GM23338 (cell line): Measurements from ENCODE around the gene BLOC1S1. TPM values are rescaled to one million over a fixed set of nuclear protein-coding genes. Genes with fewer than 3 reads are reported as not detected.

Experiments used
- ATAC-seq: fragments of 200-7000 bp; cut with Tn5 transposase; 3 replicates; pipeline ENCODE4 v1.9.1; 2020
- DNase-seq: peaks from one replicate; pipeline ENCODE4 v3.0.0-alpha.2; 2015; ENCODE audit warnings: low spot score
- H2AFZ ChIP-seq: fragments of 200-600 bp; sonication (generic); 2 replicates; pipeline ENCODE4 v1.8.0; 2016; ENCODE audit warnings: antibody characterized with exemption, mild to moderate bottlenecking, moderate library complexity
- H3F3A ChIP-seq: fragments of 200-600 bp; sonication (generic); replicated peaks from 2 replicates; pipeline ENCODE4 v1.8.0; 2017; ENCODE audit warnings: antibody characterized with exemption, mixed run types, low read depth
- H3K27ac ChIP-seq: fragments of 200-600 bp; sonication (generic); 2 replicates; pipeline ENCODE4 v1.6.1; 2016; ENCODE audit warnings: low read depth
- H3K27me3 ChIP-seq: fragments of 200-600 bp; sonication (generic); 2 replicates; pipeline ENCODE4 v1.8.0; 2016; ENCODE audit warnings: mild to moderate bottlenecking, mixed run types, moderate library complexity; ENCODE audit not compliant: insufficient read depth
- H3K36me3 ChIP-seq: fragments of 200-600 bp; sonication (generic); 2 replicates; pipeline ENCODE4 v1.8.0; 2016; ENCODE audit warnings: mild to moderate bottlenecking; ENCODE audit not compliant: insufficient read depth
- H3K4me1 ChIP-seq: fragments of 200-600 bp; sonication (generic); 2 replicates; pipeline ENCODE4 v1.8.0; 2016; ENCODE audit warnings: mild to moderate bottlenecking, moderate library complexity; ENCODE audit not compliant: insufficient read depth
- H3K4me2 ChIP-seq: fragments of 200-600 bp; sonication (generic); 2 replicates; pipeline ENCODE4 v1.7.1; 2017; ENCODE audit warnings: mixed run types
- H3K4me3 ChIP-seq: fragments of 200-600 bp; sonication (generic); 2 replicates; pipeline ENCODE4 v1.6.1; 2016; ENCODE audit warnings: mixed run types
- H3K79me2 ChIP-seq: fragments of 200-600 bp; sonication (generic); replicated peaks from 2 replicates; pipeline ENCODE4 v1.8.0; 2017; ENCODE audit warnings: mild to moderate bottlenecking; ENCODE audit not compliant: insufficient read depth
- H3K9me2 ChIP-seq: fragments of 200-600 bp; sonication (generic); 2 replicates; pipeline ENCODE4 v1.8.0; 2017; ENCODE audit not compliant: insufficient read depth
- H4K20me1 ChIP-seq: fragments of 200-600 bp; sonication (generic); replicated peaks from 2 replicates; pipeline ENCODE4 v1.8.0; 2017; ENCODE audit warnings: mild to moderate bottlenecking; ENCODE audit not compliant: insufficient read depth
- H3K27ac Mint-ChIP-seq: 2 replicates; pipeline ENCODE4 v1.8.0; 2020; ENCODE audit warnings: inconsistent platforms, mild to moderate bottlenecking, moderate library complexity, mixed read lengths
- H3K27me3 Mint-ChIP-seq: 3 replicates; pipeline ENCODE4 v1.8.0; 2022; ENCODE audit warnings: low read depth, mild to moderate bottlenecking, moderate library complexity, mixed read lengths, inconsistent platforms; ENCODE audit not compliant: insufficient read depth, poor library complexity
- H3K36me3 Mint-ChIP-seq: 3 replicates; pipeline ENCODE4 v1.8.0; 2021; ENCODE audit warnings: low read depth, mild to moderate bottlenecking, inconsistent platforms, moderate library complexity, mixed read lengths
- H3K4me1 Mint-ChIP-seq: 3 replicates; pipeline ENCODE4 v1.8.0; 2020; ENCODE audit warnings: mild to moderate bottlenecking, inconsistent platforms, mixed read lengths
- H3K4me3 Mint-ChIP-seq: 3 replicates; pipeline ENCODE4 v1.8.0; 2021; ENCODE audit warnings: moderate library complexity, mild to moderate bottlenecking, inconsistent platforms, mixed read lengths
- H3K9me3 Mint-ChIP-seq: 3 replicates; pipeline ENCODE4 v1.8.0; 2020; ENCODE audit warnings: moderate library complexity, mild to moderate bottlenecking, inconsistent platforms, mixed read lengths
- CTCF ChIP-seq, 2 experiments: fragments of 200-600 bp in 1 of 2; sonication (generic) in 1 of 2; conservative IDR thresholded peaks; 2 replicates each; pipeline versions ENCODE4 v1.5.1 to v1.6.1; 2016 to 2017; ENCODE audit warnings: antibody characterized with exemption in 2 of 2, low read depth in 2 of 2, mild to moderate bottlenecking in 2 of 2, moderate library complexity in 1 of 2
- ETS1 ChIP-seq: IDR thresholded peaks from 2 replicates; pipeline ENCODE4 v1.6.1; 2016; ENCODE audit warnings: antibody characterized with exemption
- EZH2 ChIP-seq: fragments of 200-600 bp; sonication (generic); IDR thresholded peaks from one replicate; pipeline ENCODE4 v1.8.0; 2017; ENCODE audit warnings: antibody characterized with exemption, mild to moderate bottlenecking, low read depth; ENCODE audit not compliant: unreplicated experiment
- EZH2phosphoT487 ChIP-seq: fragments of 200-600 bp; sonication (generic); IDR thresholded peaks from one replicate; pipeline ENCODE4 v1.8.1; 2018; ENCODE audit warnings: antibody characterized with exemption; ENCODE audit not compliant: unreplicated experiment
- JUNB ChIP-seq: IDR thresholded peaks from one replicate; pipeline ENCODE4 v1.6.1; 2016; ENCODE audit warnings: antibody characterized with exemption; ENCODE audit not compliant: unreplicated experiment
- POLR2AphosphoS5 ChIP-seq: IDR thresholded peaks from 2 replicates; pipeline ENCODE4 v1.6.1; 2016; ENCODE audit warnings: antibody characterized with exemption, low read depth
- ZNF331 ChIP-seq: fragments of 250-450 bp; sonication (Bioruptor Pico); IDR thresholded peaks from 2 replicates; pipeline ENCODE4 v1.5.0; 2020; ENCODE audit warnings: low read depth, mild to moderate bottlenecking, moderate library complexity
- ZNF462 ChIP-seq: fragments of 250-450 bp; sonication (Bioruptor Pico); IDR thresholded peaks from 2 replicates; pipeline ENCODE4 v1.5.0; 2020; ENCODE audit warnings: mild to moderate bottlenecking, moderate library complexity
- polyA plus RNA-seq: library from polyadenylated mRNA; unstranded; fragments of >200 nt; fragmentation: Nextera tagmentation; extraction: Ambion mirVana; gene quantifications from 2 replicates; pipeline ENCODE4 v1.2.1, GENCODE V29; 2016
- total RNA-seq: library from RNA; depleted of rRNA; stranded (reverse); fragments of >200 nt; shearing (Covaris generic); gene quantifications from 2 replicates; pipeline ENCODE4 v1.2.3, GENCODE V29; 2014
- TF ChIP-seq, protein P1 (sequence below): IDR thresholded peaks from one replicate; pipeline ENCODE4 v1.6.1; 2018; ENCODE audit warnings: antibody characterized with exemption; ENCODE audit not compliant: unreplicated experiment

Gene BLOC1S1
- total and polyA plus RNA-seq, 2 experiments from 2014 or later = 68.3 to 174 TPM

DNA sequence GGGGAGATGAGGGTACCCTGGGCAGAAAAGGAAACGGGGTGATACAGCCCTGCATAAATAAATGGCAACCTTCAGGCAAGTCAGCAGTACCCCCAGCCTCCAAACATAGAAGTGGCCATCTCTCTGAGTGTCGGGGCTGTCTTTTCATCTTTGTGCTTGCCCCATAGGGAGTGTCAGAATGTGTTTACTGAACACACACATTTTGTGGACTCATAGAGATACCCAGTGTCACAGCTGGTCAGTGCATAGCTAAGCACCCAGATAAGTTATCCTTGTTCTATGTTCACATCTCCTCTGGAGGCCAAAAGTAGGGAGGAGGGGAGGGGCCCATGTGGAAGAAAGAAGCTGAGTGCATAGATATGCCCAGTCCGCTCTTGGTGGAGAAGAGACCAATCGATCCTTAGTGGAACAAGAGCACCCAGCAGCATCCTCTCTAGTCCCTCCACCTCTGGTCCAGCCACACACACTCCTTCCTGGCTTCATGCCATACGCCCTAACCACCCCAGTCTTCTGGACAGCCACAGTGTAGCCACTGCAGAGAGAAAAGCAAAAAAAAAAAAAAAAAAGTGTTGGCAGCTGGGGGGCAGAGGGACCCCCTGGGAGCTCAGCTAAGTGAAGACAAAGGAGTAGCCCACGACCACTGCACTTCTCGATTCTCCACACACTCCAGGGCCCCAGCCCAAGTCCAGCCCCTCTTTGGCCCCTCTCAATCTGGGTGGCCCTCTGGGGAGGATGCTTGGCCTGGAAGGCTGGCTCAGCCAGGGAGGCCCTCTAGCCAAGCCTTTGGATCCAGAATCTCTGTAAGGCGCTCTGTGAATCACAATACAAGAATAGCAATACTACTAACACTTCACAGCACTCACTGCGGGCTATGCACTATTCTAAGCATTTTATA is 10.8 kb upstream of the BLOC1S1 start (continued):
- TF ChIP-seq ZNF462 (CRISPR knock-in tag) (no peak), JUNB (no peak), ZNF331 (CRISPR knock-in tag) (no peak), EZH2phosphoT487 (no peak)

- peak; percentile 56 for ATAC-seq
- peaks cover 20% of the 10 kb centered on the region for H3K27me3 Mint-ChIP-seq
- TF ChIP-seq EZH2 = no peak
- no peak for TF ChIP-seq ETS1
- TF ChIP-seq ZNF331 (CRISPR knock-in tag) = no peak
- no peak for TF ChIP-seq EZH2phosphoT487
- no peak for TF ChIP-seq POLR2AphosphoS5
- TF ChIP-seq CTCF (conservative IDR thresholded peaks at IDR 0.05; ENCODE audit: low read depth in 2 of 2) = peak; percentile 82 to 93
- TF ChIP-seq, protein P1, sequence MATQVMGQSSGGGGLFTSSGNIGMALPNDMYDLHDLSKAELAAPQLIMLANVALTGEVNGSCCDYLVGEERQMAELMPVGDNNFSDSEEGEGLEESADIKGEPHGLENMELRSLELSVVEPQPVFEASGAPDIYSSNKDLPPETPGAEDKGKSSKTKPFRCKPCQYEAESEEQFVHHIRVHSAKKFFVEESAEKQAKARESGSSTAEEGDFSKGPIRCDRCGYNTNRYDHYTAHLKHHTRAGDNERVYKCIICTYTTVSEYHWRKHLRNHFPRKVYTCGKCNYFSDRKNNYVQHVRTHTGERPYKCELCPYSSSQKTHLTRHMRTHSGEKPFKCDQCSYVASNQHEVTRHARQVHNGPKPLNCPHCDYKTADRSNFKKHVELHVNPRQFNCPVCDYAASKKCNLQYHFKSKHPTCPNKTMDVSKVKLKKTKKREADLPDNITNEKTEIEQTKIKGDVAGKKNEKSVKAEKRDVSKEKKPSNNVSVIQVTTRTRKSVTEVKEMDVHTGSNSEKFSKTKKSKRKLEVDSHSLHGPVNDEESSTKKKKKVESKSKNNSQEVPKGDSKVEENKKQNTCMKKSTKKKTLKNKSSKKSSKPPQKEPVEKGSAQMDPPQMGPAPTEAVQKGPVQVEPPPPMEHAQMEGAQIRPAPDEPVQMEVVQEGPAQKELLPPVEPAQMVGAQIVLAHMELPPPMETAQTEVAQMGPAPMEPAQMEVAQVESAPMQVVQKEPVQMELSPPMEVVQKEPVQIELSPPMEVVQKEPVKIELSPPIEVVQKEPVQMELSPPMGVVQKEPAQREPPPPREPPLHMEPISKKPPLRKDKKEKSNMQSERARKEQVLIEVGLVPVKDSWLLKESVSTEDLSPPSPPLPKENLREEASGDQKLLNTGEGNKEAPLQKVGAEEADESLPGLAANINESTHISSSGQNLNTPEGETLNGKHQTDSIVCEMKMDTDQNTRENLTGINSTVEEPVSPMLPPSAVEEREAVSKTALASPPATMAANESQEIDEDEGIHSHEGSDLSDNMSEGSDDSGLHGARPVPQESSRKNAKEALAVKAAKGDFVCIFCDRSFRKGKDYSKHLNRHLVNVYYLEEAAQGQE = no peak
These were observed 10.0 kb upstream of the BLOC1S1 start for GRCh38 chr12:55705782-55706402.

More at GRCh38 chr12:55705782-55706402, 10.0 kb upstream of the BLOC1S1 start:
- Histone ChIP-seq H3F3A (peaks cover 7% of the 10 kb centered on the region; the same call in 1 of the 2 replicates), H2AFZ (no peak overlapping the region), H3K4me2 (peak overlapping the region; percentile 98), H3K27ac (no peak overlapping the region), H3K9me2 (no peaks in the 10 kb centered on the region), H3K36me3 (no peaks in the 10 kb centered on the region), H3K27me3 (peaks cover 7% of the 10 kb centered on the region; the same call in 1 of the 2 replicates), H3K4me1 (peaks cover 26% of the 10 kb centered on the region), H3K79me2 (peaks cover 28% of the 10 kb centered on the region), H4K20me1 (peaks cover 3% of the 10 kb centered on the region; the same call in 1 of the 2 replicates), H3K4me3 (peak overlapping the region; percentile 97)
- Mint-ChIP-seq H3K4me3 (peak overlapping the region; percentile 88), H3K36me3 (peaks cover 4% of the 10 kb centered on the region; the same call in 1 of the 3 replicates), H3K27ac (no peak overlapping the region), H3K9me3 (no peaks in the 10 kb centered on the region), H3K4me1 (peaks cover 38% of the 10 kb centered on the region)
- DNase-seq = peak; percentile 87
